Measurements from ENCODE around the gene OSBPL5. TPM values are rescaled to one million over a fixed set of nuclear protein-coding genes. Genes with fewer than 3 reads are reported as not detected.

Gene OSBPL5
- total and polyA plus RNA-seq, 11 donors = 10.1 to 27.7 (median 16.4) TPM

GRCh38 chr11:3200388-3201111 lies 35.4 kb upstream of the OSBPL5 start:
- Histone ChIP-seq H3K4me3 (no peak overlapping the region), H3K36me3 (no peaks in the 10 kb centered on the region), H3K27me3 (peaks cover 18 to 57% (median 37%) of the 10 kb centered on the region in 9 donors), H3K27ac (no peak overlapping the region), H3K9me3 (no peaks in the 10 kb centered on the region), H3K4me1 (peaks cover 0 to 22% (median 6%) of the 10 kb centered on the region in 12 donors)
- TF ChIP-seq CTCF (IDR thresholded peaks at IDR 0.05) (no peak), POLR2A (IDR thresholded peaks at IDR 0.05) (no peak)
- intact Hi-C loops (cut with DNase I) = no loop called here
- ATAC-seq (no peak), DNase-seq (peak in 1 of 5 donors; percentile 22)
- 69 to 78% (median 74%) methylated on average over 11 to 12 of the region's 12 CpGs for WGBS, 4 donors

GRCh38 chr11:3199537-3200295 lies 34.6 kb upstream of the OSBPL5 start:
- no peak for DNase-seq
- Histone ChIP-seq H3K4me3 (no peak overlapping the region), H3K9me3 (no peaks in the 10 kb centered on the region), H3K27ac (no peak overlapping the region), H3K4me1 (peaks cover 0 to 16% (median 3%) of the 10 kb centered on the region in 12 donors), H3K27me3 (peaks cover 18 to 57% (median 37%) of the 10 kb centered on the region in 9 donors), H3K36me3 (no peaks in the 10 kb centered on the region)
- 66 to 76% (median 74%) methylated on average over 14 to 19 of the region's 19 CpGs for WGBS, 4 donors
- intact Hi-C loops (cut with DNase I) = no loop called here
- no peak for ATAC-seq
- no peak for TF ChIP-seq CTCF (IDR thresholded peaks at IDR 0.05)
- no peak for TF ChIP-seq POLR2A (IDR thresholded peaks at IDR 0.05)

- H3K27me3 ChIP-seq = peaks cover 18 to 56% (median 32%) of the 10 kb centered on the region in 9 donors
- intact Hi-C loops (cut with DNase I) = no loop called here
- WGBS, 4 donors = 85 to 93% (median 88%) methylated on average over 8 to 15 of the region's 15 CpGs
Measured at GRCh38 chr11:3198815-3199214, 33.7 kb upstream of the OSBPL5 start.

More at GRCh38 chr11:3198815-3199214, 33.7 kb upstream of the OSBPL5 start:
- Histone ChIP-seq H3K27ac (no peak overlapping the region), H3K36me3 (no peaks in the 10 kb centered on the region), H3K4me1 (peaks cover 0 to 15% (median 3%) of the 10 kb centered on the region in 12 donors), H3K9me3 (no peaks in the 10 kb centered on the region), H3K4me3 (no peak overlapping the region)
- DNase-seq (peak in 2 of 5 donors; percentile 11), ATAC-seq (no peak)
- no peak for TF ChIP-seq POLR2A (IDR thresholded peaks at IDR 0.05)
- no peak for TF ChIP-seq CTCF (IDR thresholded peaks at IDR 0.05)

Data from heart left ventricle (tissue), 16 donors.